Measurements from ENCODE around the gene AGRN.
"Not testable (repeated sequence)": the region's sequence is repeated elsewhere in the genome, so short reads cannot be mapped to it uniquely, and the experiment has no call there.

Gene AGRN

DNA sequence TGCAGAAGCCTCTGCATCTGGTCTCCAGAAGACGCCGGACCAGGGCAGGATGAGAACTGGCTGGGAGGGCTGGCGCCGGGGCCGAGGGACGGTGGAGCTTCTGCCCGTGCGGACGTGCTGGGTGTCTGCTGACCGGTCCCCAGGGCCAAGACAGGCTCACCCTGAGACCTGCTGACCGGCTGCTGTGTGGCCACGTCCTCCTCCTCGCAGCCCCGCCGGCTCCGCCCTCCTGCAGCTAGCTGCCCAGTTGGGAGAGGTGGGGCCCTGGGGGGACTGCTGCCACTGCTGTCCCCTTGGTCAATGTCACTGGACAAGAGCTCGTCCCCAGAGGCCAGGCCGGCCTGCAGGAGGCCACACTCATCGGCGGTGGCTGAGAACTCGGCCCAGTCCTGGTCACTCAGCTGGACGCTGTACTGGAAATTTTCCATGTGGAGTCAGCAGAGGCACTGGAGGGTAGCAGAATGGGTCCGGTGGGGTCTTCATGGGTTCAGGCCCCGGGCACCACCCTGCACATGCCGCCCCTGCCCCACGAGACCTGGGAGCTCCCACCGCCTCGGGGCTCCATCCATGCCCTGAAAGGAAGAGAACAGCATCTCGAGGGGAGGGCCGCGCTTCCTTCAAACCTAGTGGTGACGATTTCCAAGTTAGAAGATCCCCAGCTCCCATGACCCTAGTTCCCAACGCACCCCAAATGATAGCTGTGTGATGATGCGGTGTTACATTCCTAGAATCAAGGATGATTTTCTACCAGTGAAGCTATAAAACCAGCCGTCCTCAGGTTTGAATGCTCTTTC, 39.1 kb upstream of the AGRN start:
- DNase-seq = no peak
- in situ Hi-C loops (cut with HindIII; ENCODE audit: low pct_ligation_motif_present, low pct_unique_long_range_greater_than_20kb, low sequenced_read_pairs) = no loop called here

DNA sequence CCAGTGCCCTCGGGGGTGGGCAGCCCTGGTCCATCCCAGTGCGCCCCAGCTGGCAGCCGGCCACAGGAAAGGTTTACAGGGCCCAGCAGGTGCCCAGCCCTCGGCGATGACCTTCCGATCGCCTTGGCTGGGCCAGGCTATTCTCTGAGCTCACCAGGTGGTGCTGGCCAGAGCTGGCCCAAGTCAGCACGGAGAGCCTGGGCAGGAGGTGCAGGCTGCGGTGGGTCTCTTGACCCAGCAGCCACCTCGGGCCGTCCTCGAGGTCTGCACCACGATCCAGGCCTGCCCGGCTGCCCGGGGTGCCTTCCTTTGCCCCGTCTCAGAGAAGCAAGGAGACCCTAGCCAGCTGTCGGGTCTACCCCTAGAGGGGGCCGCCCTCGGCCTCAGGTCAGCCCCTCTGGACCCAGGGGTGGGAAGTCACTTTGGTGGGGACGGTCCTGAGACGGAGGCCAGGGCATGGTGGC, 38.4 kb upstream of the AGRN start:
- in situ Hi-C loops (cut with HindIII; ENCODE audit: low pct_ligation_motif_present, low pct_unique_long_range_greater_than_20kb, low sequenced_read_pairs) = no loop called here
- no peak for DNase-seq

DNA sequence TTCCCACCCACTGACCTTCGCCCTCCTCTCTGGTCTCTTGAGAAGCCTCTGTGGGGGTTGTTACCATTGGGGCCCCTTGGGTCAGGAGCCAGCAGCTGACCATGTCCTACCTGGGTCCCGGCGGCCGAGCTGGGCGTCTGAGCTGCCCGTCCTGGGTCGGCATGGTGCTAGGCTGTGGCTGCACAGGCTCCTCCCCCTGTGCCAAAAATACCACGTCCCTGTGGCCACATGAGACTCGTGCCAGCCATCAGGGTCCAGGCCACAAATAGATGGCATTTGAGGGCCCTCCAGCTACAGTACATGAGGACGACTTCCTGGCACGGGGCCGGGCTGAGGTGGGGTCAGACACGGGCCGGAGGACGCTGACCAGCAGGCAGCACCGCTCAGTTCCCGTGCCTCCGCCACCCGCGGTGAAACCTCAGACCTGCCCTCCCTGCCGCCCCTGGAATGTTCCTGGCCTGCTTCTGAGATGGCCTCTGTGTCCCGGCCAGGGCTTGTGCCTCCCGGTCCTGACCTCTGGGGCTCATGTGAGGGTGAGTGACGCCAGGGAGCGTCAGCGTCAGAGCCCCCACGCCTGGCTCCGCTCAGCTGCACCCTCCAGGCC, 37.9 kb upstream of the AGRN start, which contains the start of gene PERM1:
Gene PERM1 (minus strand): TSS at position 139 of the 604 bp plus-strand sequence. CDS start 1,064 bp downstream, outside the sequence.
- in situ Hi-C loops (cut with HindIII; ENCODE audit: low pct_ligation_motif_present, low pct_unique_long_range_greater_than_20kb, low sequenced_read_pairs) = no loop called here
- no peak for DNase-seq

DNA sequence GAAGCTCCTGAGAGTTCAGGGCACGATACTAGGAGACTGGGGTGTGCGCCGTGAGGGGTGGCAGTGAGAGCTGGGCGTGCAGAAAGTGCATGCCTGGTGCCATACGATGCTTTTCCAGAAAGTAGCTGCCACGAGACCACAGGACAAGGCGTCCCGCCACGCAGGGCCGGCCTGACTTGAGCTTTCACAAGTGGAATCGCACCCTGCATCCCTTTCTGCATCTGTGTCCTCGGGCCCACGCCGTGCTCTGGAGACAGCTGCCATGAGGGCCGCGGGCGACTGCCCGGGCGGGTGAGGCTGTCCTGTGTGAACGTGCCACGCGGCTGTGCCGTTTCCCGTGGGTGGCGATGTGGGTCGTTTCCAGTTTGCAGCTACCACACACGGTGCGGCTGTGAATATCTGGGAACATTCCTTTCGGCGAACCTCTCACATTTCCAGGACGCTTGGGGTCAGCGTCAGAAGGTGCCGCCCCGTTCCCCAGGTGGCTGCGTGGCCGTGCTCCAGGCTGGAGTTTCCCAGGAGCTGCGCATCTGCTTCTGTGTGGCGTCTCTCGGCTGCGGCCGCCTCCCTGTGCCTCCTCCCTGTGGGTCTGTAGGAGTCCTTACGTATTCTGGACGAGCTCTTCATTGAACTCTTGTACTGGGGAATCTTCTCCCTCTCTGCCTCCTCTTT, 37.0 kb upstream of the AGRN start:
- no peak for DNase-seq

DNA sequence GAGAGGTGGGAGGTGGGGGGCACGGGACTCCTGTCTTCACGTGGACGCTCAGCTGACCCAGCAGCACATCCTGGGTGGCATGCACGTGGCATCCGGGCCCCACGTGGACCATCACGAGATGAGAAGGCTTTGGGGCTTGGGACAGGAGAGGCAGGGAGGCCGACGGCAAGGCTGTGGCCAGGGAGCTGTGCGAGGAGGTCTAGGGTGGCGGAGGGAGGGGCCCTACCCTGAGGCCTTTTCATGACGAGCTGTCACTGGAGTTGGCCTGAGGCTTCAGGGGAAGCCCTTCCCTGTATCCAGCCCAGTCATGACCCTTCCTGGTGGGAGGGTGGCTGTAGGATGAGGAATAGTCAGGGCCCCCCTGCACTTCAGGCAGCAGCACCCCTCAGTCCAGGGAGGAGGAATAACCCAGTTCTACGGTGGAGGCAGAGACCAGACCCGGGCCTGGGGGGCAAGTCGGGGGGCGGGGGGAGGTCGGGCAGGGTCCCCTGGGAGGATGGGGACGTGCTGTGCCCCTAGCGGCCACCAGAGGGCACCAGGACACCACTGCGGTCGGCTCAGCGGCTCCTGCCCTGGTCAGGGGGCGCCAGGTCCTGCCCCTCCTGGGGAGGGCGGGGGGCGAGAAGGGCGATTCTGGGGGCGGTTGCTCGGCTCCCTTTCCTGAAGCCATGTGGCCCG, 36.0 kb upstream of the AGRN start:
- in situ Hi-C loops (cut with HindIII; ENCODE audit: low pct_ligation_motif_present, low pct_unique_long_range_greater_than_20kb, low sequenced_read_pairs) = no loop called here
- no peak for DNase-seq

More for the DNA sequence above, 37.0 kb upstream of the AGRN start:
- in situ Hi-C loops (cut with HindIII; ENCODE audit: low pct_ligation_motif_present, low pct_unique_long_range_greater_than_20kb, low sequenced_read_pairs) = no loop called here

DNA sequence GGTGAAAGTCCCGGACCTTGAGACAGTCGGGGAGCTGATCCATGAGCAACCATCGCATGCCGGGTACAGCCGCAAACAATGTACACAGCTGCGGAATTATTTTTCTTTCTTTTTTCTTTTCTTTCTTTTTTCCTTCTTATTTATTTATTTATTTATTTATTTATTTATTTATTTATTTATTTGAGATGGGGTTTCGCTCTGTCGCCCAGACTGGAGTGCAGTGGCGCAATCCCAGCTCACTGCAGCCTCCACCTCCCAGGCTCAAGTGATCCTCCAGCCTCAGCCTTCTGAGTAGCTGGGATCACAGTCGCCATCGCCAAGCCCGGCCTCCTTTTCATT, 35.5 kb upstream of the AGRN start:
- in situ Hi-C loops (cut with HindIII; ENCODE audit: low pct_ligation_motif_present, low pct_unique_long_range_greater_than_20kb, low sequenced_read_pairs) = no loop called here
- DNase-seq = no peak

DNA sequence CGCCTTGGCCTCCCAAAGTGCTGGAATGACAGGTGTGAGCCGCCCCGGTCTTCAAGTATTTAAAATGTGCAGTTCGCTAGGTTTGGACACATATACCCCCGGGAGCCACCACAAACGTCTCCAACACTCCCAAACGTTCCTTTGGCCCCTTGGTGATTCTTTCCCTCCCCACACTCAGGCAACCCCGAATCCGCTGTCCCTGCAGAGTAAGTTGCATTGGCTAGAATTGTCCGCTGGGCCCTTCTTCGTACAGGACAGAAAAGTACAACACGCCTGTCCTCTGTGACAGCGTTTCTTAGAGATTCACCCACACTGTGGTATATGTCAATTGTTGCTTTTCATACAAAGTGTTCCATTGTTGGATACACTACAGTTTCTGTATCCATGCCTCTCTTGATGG, 34.8 kb upstream of the AGRN start:
- DNase-seq = no peak
- in situ Hi-C loops (cut with HindIII; ENCODE audit: low pct_ligation_motif_present, low pct_unique_long_range_greater_than_20kb, low sequenced_read_pairs) = no loop called here

DNA sequence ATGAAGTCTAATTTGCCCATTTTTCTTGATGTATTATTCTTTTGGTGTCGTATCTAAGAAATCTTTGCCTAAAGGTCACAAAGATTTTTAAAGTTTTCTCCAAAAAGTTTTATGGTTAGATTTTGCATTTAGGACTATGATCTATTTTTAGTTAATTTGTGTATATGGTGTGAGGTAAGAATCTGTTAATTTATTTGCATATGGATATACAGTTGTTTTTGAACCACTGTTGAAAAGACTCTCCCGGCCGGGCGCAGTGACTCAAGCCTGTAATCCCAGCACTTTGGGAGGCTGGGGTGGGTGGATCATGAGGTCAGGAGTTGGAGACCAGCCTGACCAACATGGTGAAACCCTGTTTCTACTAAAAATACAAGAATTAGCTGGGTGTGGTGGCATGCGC, 31.9 kb upstream of the AGRN start:
- in situ Hi-C loops (cut with HindIII; ENCODE audit: low pct_ligation_motif_present, low pct_unique_long_range_greater_than_20kb, low sequenced_read_pairs); DNase-seq: not testable (repeated sequence)

DNA sequence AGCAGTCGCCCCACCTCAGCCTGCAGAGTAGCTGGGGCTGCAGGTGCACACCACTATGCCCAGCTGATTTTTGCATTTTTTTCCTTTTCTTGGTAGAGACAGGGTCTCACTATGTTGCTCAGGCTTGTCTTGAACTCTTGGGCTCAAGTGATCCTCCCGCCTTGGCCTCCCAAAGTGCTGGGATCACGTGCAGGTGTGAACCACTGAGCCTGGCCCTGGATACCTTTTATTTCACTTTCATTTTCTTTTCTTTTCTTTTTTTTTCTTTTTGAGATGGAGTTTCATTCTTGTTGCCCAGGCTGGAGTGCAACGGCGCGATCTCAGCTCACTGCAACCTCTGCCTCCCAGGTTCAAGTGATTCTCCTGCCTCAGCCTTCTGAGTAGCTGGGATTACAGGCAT, 28.6 kb upstream of the AGRN start:
- in situ Hi-C loops (cut with HindIII; ENCODE audit: low pct_ligation_motif_present, low pct_unique_long_range_greater_than_20kb, low sequenced_read_pairs); DNase-seq: not testable (repeated sequence)

DNA sequence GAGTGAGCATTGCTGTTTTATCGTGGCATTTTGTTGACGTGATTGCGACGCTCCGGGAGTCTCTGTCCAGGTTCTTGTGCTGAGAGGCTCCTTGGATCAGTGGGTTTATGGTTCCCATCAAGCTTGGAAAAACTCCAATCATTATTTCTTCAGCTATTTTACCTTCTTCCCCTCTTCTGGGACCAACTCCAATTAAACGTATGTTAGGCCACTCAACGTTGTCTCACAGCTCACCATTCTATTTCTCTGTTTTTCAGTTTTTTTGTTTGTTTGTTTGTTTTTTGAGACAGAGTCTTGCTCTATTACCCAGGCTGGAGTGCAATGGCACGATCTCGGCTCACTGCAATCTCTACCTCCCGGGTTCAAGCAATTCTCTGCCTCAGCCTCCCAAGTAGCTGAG, 28.0 kb upstream of the AGRN start:
- in situ Hi-C loops (cut with HindIII; ENCODE audit: low pct_ligation_motif_present, low pct_unique_long_range_greater_than_20kb, low sequenced_read_pairs) = no loop called here
- no peak for DNase-seq

DNA sequence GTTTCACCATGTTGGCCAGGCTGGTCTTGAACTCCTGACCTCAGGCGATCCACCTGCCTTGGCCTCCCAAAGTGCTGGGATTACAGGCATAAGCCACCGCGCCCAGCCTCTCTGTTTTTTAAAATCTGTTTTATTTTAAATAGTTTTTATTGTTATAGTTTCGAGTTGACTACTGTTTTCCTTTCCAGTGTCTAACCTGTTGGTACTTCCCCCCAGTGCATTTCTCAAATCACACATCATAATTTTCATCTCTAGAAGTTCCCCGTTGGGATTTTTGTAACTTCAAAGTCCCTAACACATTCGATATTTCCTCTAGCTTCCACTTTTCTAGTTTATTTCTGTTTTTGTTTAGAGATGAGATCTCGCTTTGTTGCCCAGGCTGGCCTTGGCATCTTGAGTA, 27.6 kb upstream of the AGRN start:
- DNase-seq = no peak
- in situ Hi-C loops (cut with HindIII; ENCODE audit: low pct_ligation_motif_present, low pct_unique_long_range_greater_than_20kb, low sequenced_read_pairs) = no loop called here

DNA sequence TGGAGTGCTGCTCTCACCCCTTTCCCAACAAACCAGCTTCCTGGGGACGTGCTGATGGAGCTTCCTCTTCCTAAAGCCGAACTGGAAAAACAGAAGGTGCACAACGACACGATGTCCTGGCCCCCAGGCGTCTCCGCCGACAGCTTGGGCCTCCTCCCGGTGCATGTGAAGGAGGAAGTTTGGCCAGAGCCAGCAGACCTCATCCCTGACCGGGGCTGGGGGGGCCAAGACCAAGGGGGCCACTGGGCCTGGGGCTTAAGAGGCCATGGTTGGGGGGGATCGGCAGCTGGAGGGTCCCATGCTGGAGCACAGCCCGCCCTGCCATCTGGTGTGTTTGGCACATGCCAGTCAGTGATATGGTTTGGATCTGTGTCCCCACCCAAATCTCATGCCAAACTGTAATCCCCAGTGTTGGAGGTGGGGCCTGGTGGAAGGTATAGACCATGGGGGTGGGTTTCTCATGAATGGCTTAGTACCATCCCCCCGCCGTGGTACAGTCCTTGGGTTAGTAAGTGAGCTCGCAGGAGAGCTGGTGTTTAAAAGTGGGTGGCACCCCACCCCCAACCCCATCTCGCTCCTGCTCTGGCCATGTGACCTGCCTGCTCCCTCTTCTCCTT, 26.4 kb upstream of the AGRN start:
- in situ Hi-C loops (cut with HindIII; ENCODE audit: low pct_ligation_motif_present, low pct_unique_long_range_greater_than_20kb, low sequenced_read_pairs) = no loop called here
- DNase-seq = no peak

DNA sequence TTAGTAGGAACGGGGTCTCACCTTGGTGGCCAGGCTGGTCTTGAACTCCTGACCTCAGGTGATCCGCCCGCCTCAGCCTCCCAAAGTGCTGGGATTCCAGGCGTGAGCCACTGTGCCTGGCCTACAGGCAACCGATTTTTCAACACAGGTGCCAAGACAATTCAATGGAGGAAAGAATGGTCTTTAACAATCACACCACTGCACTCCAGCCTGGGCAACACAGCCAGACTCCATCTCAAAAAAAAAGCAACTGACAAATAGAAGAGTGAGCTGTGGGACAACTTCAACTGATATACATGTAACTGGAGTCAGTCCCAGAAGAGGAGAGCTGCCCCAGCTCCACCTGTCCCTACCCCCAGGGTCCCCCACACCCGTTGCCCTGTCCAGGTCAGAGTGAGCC, 25.4 kb upstream of the AGRN start:
- in situ Hi-C loops (cut with HindIII; ENCODE audit: low pct_ligation_motif_present, low pct_unique_long_range_greater_than_20kb, low sequenced_read_pairs); DNase-seq: not testable (repeated sequence)

DNA sequence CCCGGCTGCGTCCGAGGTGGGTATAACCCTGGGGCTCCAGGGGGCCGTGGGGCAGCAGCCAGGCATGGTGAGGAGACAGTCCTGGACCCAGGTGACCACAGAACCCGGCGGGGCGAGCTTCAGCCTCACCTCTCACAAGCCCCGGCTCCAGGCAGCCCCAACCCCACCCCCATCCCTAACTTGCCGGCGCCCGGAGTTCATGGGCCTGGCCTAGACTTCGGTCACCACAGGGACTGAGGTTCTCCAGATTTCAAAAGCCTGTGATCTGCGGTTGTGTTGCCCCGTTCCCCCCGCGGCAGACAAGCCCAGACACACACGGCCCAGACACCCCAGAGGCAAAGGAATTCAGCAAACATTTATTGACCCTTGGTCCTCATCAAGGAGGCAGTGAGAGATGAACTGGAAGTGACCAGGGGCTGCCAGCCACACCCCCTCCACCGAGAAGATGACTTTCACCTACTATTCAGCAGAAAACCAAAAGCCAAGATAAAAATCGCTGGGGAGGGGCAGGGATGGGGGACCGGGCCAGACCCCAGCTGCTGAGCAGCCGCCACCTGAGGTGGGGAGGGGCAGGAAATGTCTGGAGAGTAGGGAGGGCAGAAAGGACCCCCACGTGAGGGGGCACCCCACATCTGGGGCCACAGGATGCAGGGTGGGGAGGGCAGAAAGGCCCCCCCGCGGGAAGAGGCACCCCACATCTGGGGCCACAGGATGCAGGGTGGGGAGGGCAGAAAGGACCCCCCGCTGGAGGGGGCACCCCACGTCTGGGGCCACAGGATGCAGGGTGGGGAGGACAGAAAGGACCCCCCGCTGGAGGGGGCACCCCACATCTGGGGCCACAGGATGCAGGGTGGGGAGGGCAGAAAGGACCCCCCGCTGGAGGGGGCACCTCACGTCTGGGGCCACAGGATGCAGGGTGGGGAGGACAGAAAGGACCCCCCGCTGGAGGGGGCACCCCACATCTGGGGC, 24.0 kb upstream of the AGRN start:
- in situ Hi-C loops (cut with HindIII; ENCODE audit: low pct_ligation_motif_present, low pct_unique_long_range_greater_than_20kb, low sequenced_read_pairs) = no loop called here
- no peak for DNase-seq

DNA sequence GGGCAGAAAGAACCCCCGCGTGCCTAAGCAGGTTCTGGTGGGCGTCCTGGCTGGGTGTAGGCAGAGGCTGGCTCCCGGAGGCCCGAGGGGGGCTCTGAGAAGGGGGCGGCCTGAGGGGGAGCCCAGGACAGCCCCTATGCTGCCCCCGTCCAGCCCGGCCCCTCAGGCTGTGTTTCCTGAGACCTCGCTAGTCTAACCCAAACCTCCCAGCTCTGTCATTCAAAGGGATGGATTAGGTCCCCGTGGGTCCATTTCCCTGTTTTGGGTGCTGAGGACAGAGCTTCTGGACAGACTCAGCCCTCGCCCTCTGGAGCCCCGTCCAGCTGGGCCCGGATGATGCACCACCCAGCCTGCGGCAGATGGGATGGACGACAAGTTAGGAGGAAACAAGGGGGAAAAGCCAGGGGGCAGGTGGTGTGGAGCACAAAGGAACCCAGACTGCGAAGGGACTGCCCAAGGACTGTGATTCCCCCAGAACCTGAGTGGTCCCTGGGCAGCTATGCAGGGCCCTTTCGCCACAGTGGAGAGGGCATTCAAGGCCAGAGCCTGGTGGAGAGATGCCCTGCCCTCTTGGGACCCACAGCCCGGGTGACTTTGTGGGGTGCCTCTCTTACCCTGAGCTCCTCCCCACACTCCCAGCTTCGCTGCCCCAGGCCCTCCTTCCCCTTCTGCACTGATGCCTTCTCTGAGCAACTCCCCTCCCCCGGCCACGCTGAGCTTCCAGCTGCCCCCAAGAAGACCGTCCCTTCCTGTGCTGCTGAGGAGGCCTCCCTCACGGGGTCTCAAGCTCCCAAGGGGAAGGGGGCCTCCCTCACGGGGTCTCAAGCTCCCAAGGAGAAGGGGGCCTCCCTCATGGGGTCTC, 22.8 kb upstream of the AGRN start:
- DNase-seq = no peak
- in situ Hi-C loops (cut with HindIII; ENCODE audit: low pct_ligation_motif_present, low pct_unique_long_range_greater_than_20kb, low sequenced_read_pairs) = no loop called here

DNA sequence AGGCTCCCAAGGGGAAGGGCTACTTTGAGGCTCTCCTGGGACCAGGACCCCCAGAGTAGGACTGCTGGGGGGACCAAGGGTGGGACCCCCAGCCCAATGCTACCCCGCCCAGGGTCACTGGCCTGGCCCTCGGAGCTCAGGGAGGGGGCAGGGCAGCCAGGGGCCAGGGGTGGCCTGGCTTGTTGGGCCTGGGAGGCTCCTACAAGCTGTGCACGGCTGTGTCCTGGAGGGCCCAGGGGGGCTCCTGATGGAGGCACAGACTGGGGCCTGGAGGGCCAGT, 22.3 kb upstream of the AGRN start:
- DNase-seq = no peak
- in situ Hi-C loops (cut with HindIII; ENCODE audit: low pct_ligation_motif_present, low pct_unique_long_range_greater_than_20kb, low sequenced_read_pairs) = no loop called here
